ENCODE measurements around the gene SFTA2.
"Not testable (repeated sequence)": the region's sequence is repeated elsewhere in the genome, so short reads cannot be mapped to it uniquely, and the experiment has no call there.

SFTA2 gene

GRCh38 chr6:30931969-30932645 lies at the start of gene SFTA2:
TSS of gene SFTA2 (minus strand) at chr6:30932170. CDS start at chr6:30932096, 74 bp downstream.
- no peak within 1 kb of the TSS for H3K4me3 ChIP-seq (ENCODE audit: low read depth, low read length)
- no peak for TF ChIP-seq CTCF (IDR thresholded peaks at IDR 0.05; ENCODE audit: borderline replicate concordance, insufficient read depth, low read depth, low read length)

- no peak overlapping the region for H3K4me3 ChIP-seq (ENCODE audit: low read depth, low read length)
- no peak for TF ChIP-seq CTCF (IDR thresholded peaks at IDR 0.05; ENCODE audit: borderline replicate concordance, insufficient read depth, low read depth, low read length)
Measured at GRCh38 chr6:30979690-30980089, 47.7 kb upstream of the SFTA2 start.

- no peak overlapping the region for H3K4me3 ChIP-seq (ENCODE audit: low read depth, low read length)
- TF ChIP-seq CTCF (IDR thresholded peaks at IDR 0.05; ENCODE audit: borderline replicate concordance, insufficient read depth, low read depth, low read length), result no peak
Measured at GRCh38 chr6:30979141-30979540, 47.2 kb upstream of the SFTA2 start.

GRCh38 chr6:30974490-30975252 lies 42.7 kb upstream of the SFTA2 start:
- no peak overlapping the region for H3K4me3 ChIP-seq (ENCODE audit: low read depth, low read length)
- no peak for TF ChIP-seq CTCF (IDR thresholded peaks at IDR 0.05; ENCODE audit: borderline replicate concordance, insufficient read depth, low read depth, low read length)

- TF ChIP-seq CTCF (IDR thresholded peaks at IDR 0.05; ENCODE audit: borderline replicate concordance, insufficient read depth, low read depth, low read length), result no peak
- no peak overlapping the region for H3K4me3 ChIP-seq (ENCODE audit: low read depth, low read length)
Measured at GRCh38 chr6:30972816-30973215, 40.8 kb upstream of the SFTA2 start.

GRCh38 chr6:30970946-30971345 lies 39.0 kb upstream of the SFTA2 start:
- no peak overlapping the region for H3K4me3 ChIP-seq (ENCODE audit: low read depth, low read length)
- TF ChIP-seq CTCF (IDR thresholded peaks at IDR 0.05; ENCODE audit: borderline replicate concordance, insufficient read depth, low read depth, low read length), result no peak

- H3K4me3 ChIP-seq (ENCODE audit: low read depth, low read length), result not testable (repeated sequence)
Measured at GRCh38 chr6:30969171-30969570, 37.2 kb upstream of the SFTA2 start.
